GM12878 (cell line): ENCODE data around the gene NR1I3. TPM values are rescaled to one million over a fixed set of nuclear protein-coding genes. Genes with fewer than 3 reads are reported as not detected.

Experiments
- ATAC-seq: fragments of 200-7000 bp; cut with Tn5 transposase; 3 replicates; pipeline ENCODE4 v1.9.1; 2020; ENCODE audit warnings: mild to moderate bottlenecking, moderate library complexity
- BruUV-seq: library from RNA; stranded (reverse); fragments of 400-500 nt; replicated peaks from 2 replicates; lab custom pipeline; 2021; lab: Mats Ljungman, UMichigan
- CTCF ChIA-PET: fragments of 300-600 bp; sonication (Branson Sonifier 250); formaldehyde crosslinking; extraction: SDS; loops from one replicate; lab custom pipeline; 2021; ENCODE audit warnings: inconsistent platforms; lab: Yijun Ruan, JAX
- POLR2A ChIA-PET: fragments of 350-600 bp; formaldehyde crosslinking; extraction: SDS; loops from one replicate; lab custom pipeline; 2021; ENCODE audit warnings: inconsistent platforms; lab: Charles Lee
- RAD21 ChIA-PET: fragments of 300-600 bp; sonication (Branson Sonifier 250); formaldehyde crosslinking; loops from one replicate; lab custom pipeline; 2023; ENCODE audit warnings: antibody characterized with exemption; ENCODE audit not compliant: unreplicated experiment; lab: Charles Lee
- SMC1A ChIA-PET: fragments of 300-600 bp; sonication (Branson Sonifier 250); formaldehyde crosslinking; loops from one replicate; lab custom pipeline; 2023; ENCODE audit not compliant: unreplicated experiment, uncharacterized antibody; lab: Charles Lee
- DNase-seq: peaks from one replicate; pipeline ENCODE4 v3.0.0-alpha.2; 2011; ENCODE audit warnings: low read depth, low spot score
- FAIRE-seq: peaks from 3 replicates; lab custom pipeline; 2011; peaks lifted over from hg19 to GRCh38; lab: Jason Lieb, UNC
- H2AFZ ChIP-seq: 2 replicates; pipeline ENCODE4 v1.6.0; 2011; ENCODE audit warnings: low read depth, low read length, control low read depth; ENCODE audit not compliant: control insufficient read depth
- H3K27ac ChIP-seq: 2 replicates; pipeline ENCODE4 v1.5.1; 2011; ENCODE audit warnings: control low read depth; ENCODE audit not compliant: control insufficient read depth, insufficient read depth
- H3K27me3 ChIP-seq, 2 experiments: replicated peaks in 1 of 2; 2 replicates each; pipeline versions ENCODE4 v1.6.0 to v1.6.1; 2011; ENCODE audit warnings: low read length in 1 of 2; ENCODE audit not compliant: control insufficient read depth in 2 of 2, insufficient read depth in 2 of 2
- H3K36me3 ChIP-seq, 2 experiments: 2 replicates each; pipeline ENCODE4 v1.5.1; 2011; ENCODE audit warnings: low read length in 1 of 2; ENCODE audit not compliant: control insufficient read depth in 2 of 2, insufficient read depth in 2 of 2
- H3K4me1 ChIP-seq: 2 replicates; pipeline ENCODE4 v1.6.1; 2011; ENCODE audit warnings: mild to moderate bottlenecking, low read length, moderate library complexity, mixed read lengths; ENCODE audit not compliant: control insufficient read depth, insufficient read depth
- H3K4me2 ChIP-seq: 2 replicates; pipeline ENCODE4 v1.6.0; 2011; ENCODE audit warnings: control low read depth; ENCODE audit not compliant: control insufficient read depth, insufficient read depth
- H3K4me3 ChIP-seq: fragments of 200-600 bp; sonication (generic); 2 replicates; pipeline ENCODE4 v1.5.1; 2016
- H3K79me2 ChIP-seq: 2 replicates; pipeline ENCODE4 v1.6.0; 2011; ENCODE audit warnings: low read length; ENCODE audit not compliant: control insufficient read depth, insufficient read depth
- H3K9ac ChIP-seq: 2 replicates; pipeline ENCODE4 v1.8.0; 2011; ENCODE audit warnings: low read length, control low read depth, mixed read lengths; ENCODE audit not compliant: control insufficient read depth, insufficient read depth
- H3K9me3 ChIP-seq: replicated peaks from 3 replicates; pipeline ENCODE4 v1.5.1; 2011; ENCODE audit warnings: mild to moderate bottlenecking, low read length; ENCODE audit not compliant: control insufficient read depth, insufficient read depth
- H4K20me1 ChIP-seq: 2 replicates; pipeline ENCODE4 v1.6.0; 2011; ENCODE audit not compliant: control insufficient read depth, insufficient read depth
- BMI1 ChIP-seq: fragments of 450-650 bp; IDR thresholded peaks from 2 replicates; pipeline ENCODE4 v1.6.1; 2016; ENCODE audit warnings: mild to moderate bottlenecking, moderate library complexity, borderline replicate concordance
- KAT2A ChIP-seq: conservative IDR thresholded peaks from 2 replicates; pipeline ENCODE4 v1.6.1; 2011; ENCODE audit warnings: low read depth, low read length; ENCODE audit not compliant: control insufficient read depth
- NFIC ChIP-seq: IDR thresholded peaks from 2 replicates; pipeline ENCODE4 v1.6.1; 2012; ENCODE audit warnings: low read depth, mild to moderate bottlenecking, inconsistent platforms, low read length, moderate library complexity
- NFYB ChIP-seq: IDR thresholded peaks from 2 replicates; pipeline ENCODE4 v1.6.1; 2011; ENCODE audit warnings: low read depth, mild to moderate bottlenecking, low read length, improper control_type of control experiment, moderate library complexity; ENCODE audit not compliant: insufficient read depth
- POLR2AphosphoS5 ChIP-seq: IDR thresholded peaks from 2 replicates; pipeline ENCODE4 v1.6.1; 2011; ENCODE audit warnings: mild to moderate bottlenecking, low read length, inconsistent platforms
- STAT1 ChIP-seq: fragments of 450-650 bp; conservative IDR thresholded peaks from 2 replicates; pipeline ENCODE4 v1.6.1; 2014; ENCODE audit warnings: antibody characterized with exemption, mild to moderate bottlenecking
- ZSCAN29 ChIP-seq: fragments of 450-650 bp; IDR thresholded peaks from 2 replicates; pipeline ENCODE4 v1.6.1; 2017; ENCODE audit warnings: mild to moderate bottlenecking, moderate library complexity
- WGBS: methylation state at CpG from one replicate; pipeline ENCODE4 v1.1.6; 2016; ENCODE audit warnings: low lambda C conversion rate; ENCODE audit not compliant: insufficient replicate concordance, insufficient coverage; ENCODE audit errors: missing lambda C conversion rate; 5-methylcytosine and 5-hydroxymethylcytosine counted together
- in situ Hi-C: fragments of 300-500 bp; cut with MboI; formaldehyde crosslinking; loops from 9 replicates; pipeline ENCODE4 v1.14.3; 2018; ENCODE audit warnings: mixed read lengths
- intact Hi-C: fragments of 100-400 bp; cut with micrococcal nuclease; formaldehyde crosslinking; loops from one replicate; pipeline ENCODE4 v1.14.2; 2022; ENCODE audit not compliant: unreplicated experiment
- polyA plus RNA-seq, 11 experiments: library from polyadenylated mRNA; depleted of rRNA in 4 of 11; unstranded in 6 of 11; stranded (reverse) in 5 of 11; fragments of >200 nt; fragmentation: Nextera tagmentation in 4 of 11; fragmentation: Illumina TruSeq in 1 of 11; extraction: Ambion mirVana in 4 of 11; extraction: Trizol in 1 of 11; gene quantifications; 1 replicate in 1 of 11; 2 replicates in 10 of 11; pipeline versions ENCODE4 v1.2.1 to v1.2.3, GENCODE V29; 2011 to 2016; ENCODE audit warnings: inconsistent platforms in 2 of 11, missing spikeins in 2 of 11, low read depth in 1 of 11
- total RNA-seq, 4 experiments: library from RNA; depleted of rRNA in 3 of 4; stranded (reverse); fragments of >200 nt in 3 of 4; fragmentation: Illumina TruSeq in 1 of 4; extraction: Trizol in 1 of 4; gene quantifications; 2 replicates each; pipeline versions ENCODE4 v1.2.1 to v1.2.3, GENCODE V29; 2013 to 2021
- TF ChIP-seq, protein P1 (sequence below): IDR thresholded peaks from 2 replicates; pipeline ENCODE4 v1.6.1; 2011; ENCODE audit warnings: mild to moderate bottlenecking, low read depth, low read length, moderate library complexity; ENCODE audit not compliant: insufficient replicate concordance
- TF ChIP-seq, protein P2 (sequence below): fragments of 450-650 bp; IDR thresholded peaks from 2 replicates; pipeline ENCODE4 v1.6.1; 2017; ENCODE audit warnings: mild to moderate bottlenecking, low read depth, inconsistent platforms; ENCODE audit not compliant: poor library complexity, severe bottlenecking

Gene NR1I3
- total and polyA plus RNA-seq, 10 of the 15 experiments (the other 5 are each of a cell fraction or from before 2014, with no cell fraction given), result 0.13 to 0.52 (median 0.24) TPM; not detected in 7

DNA sequence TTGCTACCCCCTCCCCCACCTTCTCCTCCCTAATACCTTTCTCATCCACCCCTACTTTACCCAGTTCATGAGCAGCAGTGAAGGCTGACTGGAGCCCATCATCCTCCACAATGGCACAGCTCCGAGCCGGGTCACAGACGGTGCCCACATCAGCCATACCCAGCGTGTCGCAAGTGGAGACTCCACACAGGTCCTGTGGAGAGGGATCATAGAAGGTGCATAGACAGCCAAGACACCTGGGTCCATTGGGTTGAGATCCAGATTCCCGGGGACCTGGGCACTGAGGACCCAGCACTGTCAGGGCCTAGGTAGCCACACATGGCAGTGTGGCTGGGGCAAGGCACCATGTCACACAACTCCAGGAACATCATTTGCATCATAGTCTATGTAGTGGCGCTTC lies 41.9 kb downstream of the NR1I3 start:
- ChIA-PET SMC1A (interaction anchor here (1.4 to 5.3 kb wide), 3 partner anchors 8 to 21 kb away, joined by 6 to 55 read pairs (median 19); partner anchors contain the start of gene NDUFS2), RAD21 (interaction anchor here (1.4 kb wide), 1 partner anchor 30 kb away, joined by 3 read pairs; the partner anchor contains the start of gene PPOX), CTCF (interaction anchor here (1.2 to 7.0 kb wide), 6 partner anchors 15 to 187 kb away, joined by 3 to 164 read pairs (median 38); partner anchors contain the start of genes APOA2 and TOMM40L), POLR2A (interaction anchor here (3.3 kb wide), 1 partner anchor 30 kb away, joined by 18 read pairs; the partner anchor contains the start of gene TOMM40L)
- no peaks in the 10 kb centered on the region for H3K27me3 ChIP-seq
- TF ChIP-seq, protein P1, sequence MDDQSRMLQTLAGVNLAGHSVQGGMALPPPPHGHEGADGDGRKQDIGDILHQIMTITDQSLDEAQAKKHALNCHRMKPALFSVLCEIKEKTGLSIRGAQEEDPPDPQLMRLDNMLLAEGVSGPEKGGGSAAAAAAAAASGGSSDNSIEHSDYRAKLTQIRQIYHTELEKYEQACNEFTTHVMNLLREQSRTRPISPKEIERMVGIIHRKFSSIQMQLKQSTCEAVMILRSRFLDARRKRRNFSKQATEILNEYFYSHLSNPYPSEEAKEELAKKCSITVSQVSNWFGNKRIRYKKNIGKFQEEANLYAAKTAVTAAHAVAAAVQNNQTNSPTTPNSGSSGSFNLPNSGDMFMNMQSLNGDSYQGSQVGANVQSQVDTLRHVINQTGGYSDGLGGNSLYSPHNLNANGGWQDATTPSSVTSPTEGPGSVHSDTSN, result no peak
- no peak for TF ChIP-seq NFYB
- BruUV-seq, result no TSS peak
- no peaks in the 10 kb centered on the region for H3K79me2 ChIP-seq
- ATAC-seq (no peak), FAIRE-seq (no peak), DNase-seq (no peak)
- WGBS, result 95% methylated on average over 7 of the region's 7 CpGs
- no peak overlapping the region for H2AFZ ChIP-seq
- no peaks in the 10 kb centered on the region for H3K36me3 ChIP-seq
- H3K4me1 ChIP-seq, result peaks cover 25% of the 10 kb centered on the region
- no peak overlapping the region for H3K9ac ChIP-seq
- no peak overlapping the region for H3K27ac ChIP-seq
- no peak overlapping the region for H3K4me2 ChIP-seq
- H3K9me3 ChIP-seq, result no peaks in the 10 kb centered on the region
- intact Hi-C loops (no loop called here), in situ Hi-C loops (loop anchor here (10.0 kb wide), 1 partner anchor 549 kb away; the partner anchor contains the start of gene DUSP12)
- H3K4me3 ChIP-seq, result no peak overlapping the region
- H4K20me1 ChIP-seq, result no peaks in the 10 kb centered on the region

DNA sequence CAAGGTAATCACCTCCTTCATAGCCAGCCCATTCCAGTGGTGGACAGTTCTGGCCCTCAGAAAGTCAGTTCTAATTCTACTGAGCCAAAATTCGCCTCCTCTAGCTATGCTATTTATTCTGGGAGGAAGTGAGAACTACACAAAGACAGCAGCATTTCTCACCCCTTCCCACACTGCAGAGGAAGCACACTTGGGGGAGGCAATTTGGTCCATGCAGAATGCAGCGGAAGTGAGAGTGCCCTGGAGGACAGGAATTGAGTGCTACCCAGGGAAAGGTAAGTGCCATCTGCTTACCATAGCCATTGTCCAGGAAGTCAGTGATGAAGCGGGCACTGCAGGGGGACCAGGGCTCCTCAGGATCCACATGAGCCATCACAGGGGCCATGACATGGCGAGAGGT lies 42.8 kb downstream of the NR1I3 start:
- POLR2A ChIA-PET, result interaction anchor here (0.5 to 3.3 kb wide), 4 partner anchors 9 to 41 kb away, joined by 3 to 18 read pairs (median 4); partner anchors contain the start of genes TOMM40L and UFC1
- ATAC-seq, result peak; percentile 71
- TF ChIP-seq STAT1 (no peak), BMI1 (no peak), NFIC (no peak), KAT2A (no peak), ZSCAN29 (no peak), POLR2AphosphoS5 (no peak)
- TF ChIP-seq, protein P2, sequence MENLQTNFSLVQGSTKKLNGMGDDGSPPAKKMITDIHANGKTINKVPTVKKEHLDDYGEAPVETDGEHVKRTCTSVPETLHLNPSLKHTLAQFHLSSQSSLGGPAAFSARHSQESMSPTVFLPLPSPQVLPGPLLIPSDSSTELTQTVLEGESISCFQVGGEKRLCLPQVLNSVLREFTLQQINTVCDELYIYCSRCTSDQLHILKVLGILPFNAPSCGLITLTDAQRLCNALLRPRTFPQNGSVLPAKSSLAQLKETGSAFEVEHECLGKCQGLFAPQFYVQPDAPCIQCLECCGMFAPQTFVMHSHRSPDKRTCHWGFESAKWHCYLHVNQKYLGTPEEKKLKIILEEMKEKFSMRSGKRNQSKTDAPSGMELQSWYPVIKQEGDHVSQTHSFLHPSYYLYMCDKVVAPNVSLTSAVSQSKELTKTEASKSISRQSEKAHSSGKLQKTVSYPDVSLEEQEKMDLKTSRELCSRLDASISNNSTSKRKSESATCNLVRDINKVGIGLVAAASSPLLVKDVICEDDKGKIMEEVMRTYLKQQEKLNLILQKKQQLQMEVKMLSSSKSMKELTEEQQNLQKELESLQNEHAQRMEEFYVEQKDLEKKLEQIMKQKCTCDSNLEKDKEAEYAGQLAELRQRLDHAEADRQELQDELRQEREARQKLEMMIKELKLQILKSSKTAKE, result no peak

More for the DNA sequence above, 42.8 kb downstream of the NR1I3 start:
- no peaks in the 10 kb centered on the region for H4K20me1 ChIP-seq
- H3K9ac ChIP-seq, result no peak overlapping the region
- CTCF ChIA-PET, result interaction anchor here (1.0 to 7.0 kb wide), 10 partner anchors 9 to 188 kb away, joined by 3 to 164 read pairs (median 6); partner anchors contain the start of genes APOA2, PPOX and TOMM40L
- H3K36me3 ChIP-seq, result no peaks in the 10 kb centered on the region
- no peaks in the 10 kb centered on the region for H3K27me3 ChIP-seq
- H3K4me2 ChIP-seq, result peak overlapping the region; percentile 74
- H2AFZ ChIP-seq, result peak overlapping the region; percentile 19; the same call in 1 of the 2 replicates
- RAD21 ChIA-PET, result interaction anchor here (1.1 to 7.2 kb wide), 7 partner anchors 9 to 30 kb away, joined by 3 to 55 read pairs (median 4); partner anchors contain the start of genes APOA2, PPOX and TOMM40L
- intact Hi-C loops, result no loop called here
- no peak for FAIRE-seq
- no peaks in the 10 kb centered on the region for H3K9me3 ChIP-seq
- DNase-seq, result no peak
- H3K4me1 ChIP-seq, result peaks cover 18% of the 10 kb centered on the region
- H3K27ac ChIP-seq, result 0 out of 2 replicates have a peak overlapping the region, but pooled peaks have one; percentile 4
- WGBS, result 68% methylated on average over 4 of the region's 4 CpGs
- no peaks in the 10 kb centered on the region for H3K79me2 ChIP-seq
- SMC1A ChIA-PET, result interaction anchor here (0.7 to 5.3 kb wide), 10 partner anchors 9 to 189 kb away, joined by 3 to 55 read pairs (median 6); partner anchors contain the start of genes NDUFS2, PPOX and TOMM40L
- BruUV-seq, result no TSS peak
- in situ Hi-C loops, result loop anchor here (10.0 kb wide), 1 partner anchor 550 kb away; the partner anchor contains the start of gene DUSP12
- H3K4me3 ChIP-seq, result no peak overlapping the region
